NCI-H510A treated with DMSO at 0.1 percent for 48 hours (cell line): ENCODE results near the gene COL12A1.

Experiments used
- DNase-seq: peaks from one replicate; lab custom pipeline; 2025; lab: John Stamatoyannopoulos, UW

COL12A1 gene

DNA sequence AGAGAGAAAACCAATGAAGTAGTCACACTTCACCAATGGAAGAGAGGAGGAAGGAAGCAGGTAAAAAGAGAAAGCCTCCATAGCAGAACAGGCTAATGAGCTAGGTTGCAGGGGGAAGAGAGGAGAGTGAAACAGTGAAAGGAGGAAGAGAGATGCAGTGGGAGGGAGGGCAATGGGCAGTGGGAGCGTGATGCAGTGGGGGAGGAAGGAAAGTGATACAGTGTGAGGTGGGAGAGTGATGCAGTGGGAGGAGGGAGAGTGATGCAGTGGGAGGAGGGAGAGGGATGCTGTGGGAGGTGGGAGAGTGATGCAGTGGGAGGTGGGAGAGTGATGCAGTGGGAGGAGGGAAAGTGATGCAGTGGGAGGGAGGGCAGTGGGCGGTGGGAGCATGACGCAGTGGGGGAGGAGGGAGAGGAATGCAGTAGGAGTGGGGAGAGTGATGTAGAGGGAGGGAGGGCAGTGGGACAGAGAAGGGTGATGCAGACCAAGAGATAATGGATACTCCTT is 29.7 kb downstream of the COL12A1 start:
- no peak for DNase-seq

DNA sequence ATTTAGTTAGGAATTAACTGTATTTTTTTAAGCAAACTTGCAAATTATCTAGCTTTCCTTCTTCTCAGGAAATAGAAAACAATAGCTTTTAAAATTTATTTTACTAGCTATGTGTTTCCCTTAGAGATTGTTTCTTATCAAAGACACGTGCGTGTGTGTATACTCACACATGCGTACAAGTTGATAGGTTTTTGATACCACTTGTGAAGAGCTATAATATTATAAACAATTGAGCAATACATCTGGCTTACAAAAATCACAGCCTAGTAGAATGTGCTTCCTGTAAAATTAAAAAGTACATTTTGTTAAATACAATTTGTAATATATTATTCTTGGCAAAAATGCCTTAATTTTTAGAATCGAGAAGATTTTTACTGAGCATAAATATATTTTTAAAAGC is 33.9 kb downstream of the COL12A1 start:
- no peak for DNase-seq

DNA sequence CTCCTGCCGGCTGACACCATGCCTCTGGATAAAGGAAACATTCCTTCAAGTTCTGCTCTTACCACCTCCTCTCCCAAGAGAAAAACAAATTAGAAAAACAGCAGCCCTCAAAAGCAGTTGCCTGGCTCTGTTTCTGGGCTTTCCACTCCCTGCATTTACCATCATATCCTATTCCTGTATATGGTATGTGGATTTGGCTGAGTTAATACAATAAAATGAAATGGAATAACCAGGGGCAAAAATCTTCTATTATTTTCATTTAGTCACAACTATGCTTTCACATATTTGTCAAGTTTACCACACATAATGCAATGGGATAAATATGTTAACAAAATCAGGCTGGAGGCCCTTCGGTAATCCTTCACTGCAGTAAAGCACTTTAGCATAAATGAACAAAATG is 34.3 kb downstream of the COL12A1 start:
- no peak for DNase-seq

DNA sequence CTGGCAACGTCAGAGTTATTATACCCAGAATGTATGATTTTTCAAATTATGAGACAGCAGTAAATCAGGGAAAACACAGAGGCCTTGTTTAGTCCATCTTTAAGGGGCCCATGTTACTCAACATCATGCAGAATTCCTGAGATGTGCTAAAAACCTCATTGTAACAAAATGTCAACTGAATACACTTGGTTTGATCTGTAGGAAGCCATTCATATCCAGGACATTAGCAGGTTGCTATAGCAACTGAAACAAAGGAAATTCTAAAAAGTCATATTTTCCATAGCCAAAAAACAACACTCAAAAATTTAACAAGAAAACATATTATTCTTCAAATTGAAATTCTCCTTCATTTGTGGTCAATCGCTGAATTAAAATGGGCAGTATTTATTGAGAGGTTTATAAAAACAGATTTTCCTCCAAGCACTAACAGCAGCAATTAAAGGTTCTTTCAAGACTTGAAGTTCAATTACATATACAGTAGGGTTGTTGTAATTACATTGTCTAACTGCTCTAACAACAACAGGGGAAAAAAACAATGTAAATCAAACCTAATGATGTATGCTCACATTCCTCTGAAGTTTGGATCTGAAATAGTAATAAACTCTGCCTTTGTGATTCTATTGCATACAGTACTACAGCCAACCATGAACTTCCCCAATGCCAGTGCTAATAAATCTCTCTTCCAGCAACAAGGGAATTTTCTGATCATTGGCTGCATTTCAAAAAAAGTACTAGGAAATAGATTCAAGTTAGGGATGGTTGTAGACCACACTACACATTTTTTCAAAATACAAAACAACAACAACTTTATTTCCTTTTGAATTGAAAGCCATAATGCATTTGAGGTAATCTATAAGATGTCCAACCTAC is 34.9 kb downstream of the COL12A1 start:
- DNase-seq: no peak

DNA sequence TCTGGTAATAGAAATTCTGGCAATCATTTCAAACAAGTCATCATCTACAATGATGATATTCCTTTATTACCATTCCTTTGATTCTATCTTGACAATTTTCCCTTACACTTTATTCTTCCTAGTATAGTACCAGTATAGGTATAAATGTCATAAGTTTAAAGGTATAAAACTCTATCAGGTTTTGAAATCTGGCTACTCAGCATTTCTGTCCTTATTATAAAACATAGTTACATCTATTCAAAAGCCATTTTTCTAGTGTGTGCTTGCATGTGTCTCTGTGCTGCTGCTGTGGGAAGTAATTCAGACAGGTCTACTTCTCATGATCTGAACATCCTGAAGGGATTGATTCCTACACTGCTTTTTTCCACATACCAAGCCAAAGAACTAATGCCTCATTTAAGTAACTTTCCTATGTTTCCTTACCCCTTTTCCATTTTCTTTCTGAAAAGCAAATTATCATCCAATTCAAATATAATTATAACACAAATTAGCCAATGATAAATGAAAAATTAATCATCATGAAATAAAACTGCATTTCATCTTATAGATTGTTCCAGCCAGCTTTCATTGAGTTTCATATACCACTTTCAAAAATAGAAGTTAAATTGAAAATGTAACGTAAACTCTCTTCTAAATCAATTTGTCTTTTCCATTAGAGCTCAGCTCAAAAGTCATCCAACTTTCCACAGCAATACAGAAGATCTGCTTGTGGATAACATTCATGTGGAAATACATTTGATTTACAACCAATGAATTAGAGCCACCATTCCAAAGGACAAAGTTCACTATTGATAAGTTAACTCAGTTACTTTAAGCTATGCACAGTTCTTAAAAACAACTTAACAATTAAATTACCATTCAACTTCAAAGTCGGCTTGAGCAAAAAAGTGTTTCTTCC is 35.9 kb downstream of the COL12A1 start:
- DNase-seq: no peak

DNA sequence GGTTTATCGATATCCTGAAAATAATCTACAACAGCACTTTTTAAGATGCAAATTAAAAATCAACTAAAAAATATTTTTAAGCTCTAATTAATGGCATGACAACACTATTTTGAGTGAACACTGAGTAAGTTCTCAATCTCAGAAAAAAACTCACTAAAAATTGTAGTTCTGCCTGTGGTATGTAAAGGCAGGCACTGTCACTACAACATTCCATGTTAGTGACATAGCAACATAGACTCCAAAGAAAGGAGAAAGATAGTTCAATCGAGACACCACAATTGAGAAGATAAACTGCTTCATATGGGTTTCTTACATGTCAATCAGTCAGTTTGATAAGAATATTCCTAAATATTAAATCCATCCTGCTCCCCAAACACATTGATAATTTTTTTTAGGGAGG is 38.0 kb downstream of the COL12A1 start:
- DNase-seq: no peak

DNA sequence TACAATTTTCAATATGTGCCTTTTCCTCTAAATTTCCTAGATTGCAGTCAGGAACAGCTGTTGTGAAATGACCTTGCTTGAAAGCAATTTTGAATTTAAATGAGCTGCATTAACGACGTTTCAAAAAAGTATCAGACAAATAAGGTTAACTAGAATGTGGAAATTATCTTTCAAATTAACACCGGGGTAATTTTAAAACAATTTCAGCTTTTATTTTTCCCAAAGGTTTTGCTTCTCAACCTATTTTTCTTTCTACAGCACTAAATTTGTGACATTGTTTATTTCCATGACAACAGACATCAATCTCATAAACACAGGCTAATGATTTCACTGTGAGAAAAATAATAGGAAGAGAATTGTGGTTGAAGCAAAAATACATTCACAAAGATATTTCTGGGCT is 38.5 kb downstream of the COL12A1 start:
- no peak for DNase-seq

DNA sequence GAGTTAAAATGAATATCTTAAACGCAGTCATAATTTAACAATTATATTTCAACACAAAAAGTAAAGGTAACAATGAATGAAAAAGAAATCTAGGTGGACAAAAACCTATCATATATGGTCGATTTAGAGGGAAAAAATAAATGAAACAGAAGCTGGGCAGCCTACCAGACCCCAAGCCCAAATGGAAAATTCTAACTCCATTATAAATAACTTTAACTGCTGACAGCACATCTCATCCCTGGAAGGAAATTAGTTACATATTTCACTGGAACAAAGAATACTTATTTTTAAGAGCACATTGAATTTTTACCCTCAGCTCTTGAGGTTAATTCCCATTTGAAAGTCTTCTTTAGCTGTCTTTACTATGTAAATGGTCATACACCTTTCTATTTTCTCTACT is 39.1 kb downstream of the COL12A1 start:
- no peak for DNase-seq

DNA sequence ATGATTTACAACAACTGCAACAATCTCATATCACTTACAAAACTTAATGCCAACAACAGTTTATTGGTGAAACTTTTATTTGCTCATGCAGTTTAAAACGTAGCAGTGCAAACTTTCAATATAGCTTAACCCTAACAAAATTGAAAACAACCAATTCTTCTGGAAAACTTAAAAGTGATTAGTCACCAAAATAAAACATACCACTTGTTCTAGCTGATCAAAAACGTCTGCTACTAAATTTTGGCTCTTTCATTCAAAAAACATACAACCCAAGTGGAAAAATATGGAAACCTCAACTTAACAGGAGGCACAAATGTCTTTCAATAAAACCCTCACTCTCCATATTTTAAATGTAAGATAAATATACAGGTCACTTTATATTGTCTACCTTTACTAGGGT is 39.6 kb downstream of the COL12A1 start:
- no peak for DNase-seq

DNA sequence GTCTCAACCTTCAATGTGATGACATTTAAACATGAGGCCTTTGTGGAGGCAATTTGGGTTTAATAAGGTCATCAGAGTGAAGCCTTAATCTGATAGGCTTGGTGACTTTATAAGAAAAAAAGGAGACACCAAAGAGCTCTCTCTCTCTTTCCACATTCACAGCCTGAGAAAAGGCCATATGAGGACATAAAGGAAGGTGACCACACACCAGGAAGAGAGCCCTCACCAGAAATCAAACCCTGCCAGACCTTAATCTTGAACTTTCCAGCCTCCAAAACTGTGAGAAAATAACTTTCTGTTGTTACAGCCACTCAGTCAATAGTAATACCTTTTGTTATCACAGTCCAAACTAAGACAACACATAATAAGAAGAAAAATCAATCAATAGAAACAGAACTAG is 47.7 kb downstream of the COL12A1 start:
- DNase-seq: no peak

DNA sequence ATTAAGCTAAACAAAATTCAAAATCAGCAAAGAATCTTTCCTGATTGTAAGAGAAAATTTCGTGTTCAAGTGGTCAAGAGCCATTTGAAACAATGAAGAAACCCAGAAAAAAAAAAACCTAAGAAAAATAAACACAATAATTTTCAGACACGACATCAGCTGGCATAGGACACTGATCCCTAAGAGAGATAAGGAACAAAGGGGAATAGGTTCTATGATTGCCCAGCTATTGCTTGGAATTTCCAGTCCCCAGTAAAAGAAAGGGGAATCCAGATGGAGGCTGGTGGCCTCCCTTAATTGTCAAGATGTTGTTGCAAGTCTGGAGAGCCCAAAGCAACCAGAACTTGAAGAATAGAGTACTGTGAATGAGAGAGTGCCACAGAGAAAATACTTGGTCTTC is 48.5 kb downstream of the COL12A1 start:
- DNase-seq: no peak

DNA sequence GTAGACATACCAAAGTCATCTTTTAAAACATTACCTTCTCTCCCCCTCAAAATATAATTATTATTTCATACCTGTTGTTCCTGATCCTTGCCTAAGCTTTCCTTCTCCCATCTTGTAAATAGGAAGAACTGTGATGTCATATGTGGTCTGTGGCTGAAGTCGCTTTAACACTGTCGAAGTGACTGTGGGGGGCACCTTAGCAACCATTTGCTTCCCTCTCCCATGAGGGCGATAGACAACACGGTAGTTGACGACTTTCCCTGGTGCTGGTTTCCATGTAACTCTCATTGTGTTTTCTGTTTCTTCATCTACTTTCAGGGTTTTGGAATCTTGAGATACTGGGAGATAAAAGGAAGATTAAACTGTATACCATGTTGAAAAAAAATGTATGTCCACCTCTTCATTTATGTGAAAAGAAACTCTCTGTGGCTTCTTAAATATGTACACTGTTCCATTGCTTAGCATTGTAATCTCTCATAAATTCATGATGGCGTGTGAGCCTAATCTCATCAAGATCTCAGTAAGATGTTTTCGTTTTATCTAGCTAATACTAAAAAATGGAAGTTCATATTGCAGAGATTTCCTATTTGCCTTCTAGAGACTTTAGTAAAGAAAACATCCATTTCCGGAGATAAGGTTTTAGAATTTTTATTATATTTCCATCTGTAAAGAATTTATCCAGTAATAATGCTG is 49.5 kb downstream of the COL12A1 start:
- DNase-seq: no peak

DNA sequence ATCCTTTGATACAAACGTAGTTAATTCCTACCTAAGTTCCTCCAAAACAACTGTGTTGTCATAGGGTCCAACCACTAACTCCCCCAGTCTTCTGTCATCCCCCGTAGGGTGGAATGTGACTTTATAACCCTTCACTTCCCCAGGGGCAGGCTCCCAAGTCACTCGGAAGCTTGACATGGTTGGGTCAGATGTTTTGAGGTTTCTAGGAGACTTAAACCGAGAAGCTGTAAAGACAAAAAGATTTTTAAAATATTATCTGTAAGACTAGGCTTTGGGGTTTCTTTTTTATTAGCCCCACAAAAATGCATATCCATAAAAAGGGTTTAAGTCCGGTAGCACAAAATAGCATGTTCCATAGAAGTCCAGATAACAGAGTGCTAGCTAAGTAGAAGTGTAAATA is 50.2 kb downstream of the COL12A1 start:
- DNase-seq: no peak

DNA sequence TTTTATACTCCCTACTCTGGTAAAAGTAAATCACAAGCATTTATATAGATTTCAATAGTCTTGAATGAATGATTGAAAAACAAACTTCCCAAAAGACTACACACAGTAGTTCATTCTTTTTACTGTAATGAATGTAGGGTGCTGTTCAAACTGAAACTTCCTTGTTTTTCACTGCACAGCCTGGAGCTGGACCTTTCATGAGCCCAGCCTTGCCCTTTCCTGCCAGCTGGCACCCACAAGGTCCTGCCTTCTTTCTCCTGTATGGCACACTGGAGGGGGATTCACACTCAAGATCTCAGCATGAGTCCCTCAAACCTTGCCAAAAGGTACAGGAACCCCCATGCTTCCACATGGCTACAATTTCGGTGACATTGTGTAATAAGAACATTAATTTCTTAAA is 50.9 kb downstream of the COL12A1 start:
- no peak for DNase-seq

DNA sequence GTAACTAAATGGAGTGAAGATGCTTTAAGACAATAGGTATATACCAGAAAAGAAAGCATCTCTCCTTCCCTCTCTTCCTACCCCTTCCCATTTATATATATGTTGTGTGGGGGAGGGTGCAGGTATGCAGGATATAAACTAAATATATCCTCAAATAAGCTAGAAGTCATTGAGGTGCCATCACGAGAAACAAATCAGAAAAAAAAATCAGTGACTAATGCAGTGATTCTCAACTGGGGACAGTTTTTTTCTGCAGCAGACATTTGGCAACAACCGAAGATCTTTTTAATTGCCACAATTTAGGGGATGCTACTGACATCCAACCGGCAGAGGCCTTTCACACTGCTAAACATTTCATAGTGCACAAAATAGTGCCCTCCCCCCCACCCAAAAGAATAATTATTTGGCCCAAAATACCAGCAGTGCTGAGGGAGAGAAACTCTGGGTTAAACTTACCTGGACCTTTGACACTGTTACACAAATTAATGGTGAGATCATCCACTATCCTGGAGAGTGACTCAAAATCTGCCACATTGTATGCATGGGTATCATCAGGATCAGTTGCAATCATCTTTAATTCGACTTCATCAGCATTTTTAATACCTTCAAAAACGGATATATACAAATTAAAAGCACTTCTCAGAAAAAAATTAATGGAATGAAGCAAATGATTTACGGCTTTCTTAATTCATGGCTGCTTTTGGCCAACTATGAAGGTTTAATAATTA is 55.0 kb downstream of the COL12A1 start:
- no peak for DNase-seq

DNA sequence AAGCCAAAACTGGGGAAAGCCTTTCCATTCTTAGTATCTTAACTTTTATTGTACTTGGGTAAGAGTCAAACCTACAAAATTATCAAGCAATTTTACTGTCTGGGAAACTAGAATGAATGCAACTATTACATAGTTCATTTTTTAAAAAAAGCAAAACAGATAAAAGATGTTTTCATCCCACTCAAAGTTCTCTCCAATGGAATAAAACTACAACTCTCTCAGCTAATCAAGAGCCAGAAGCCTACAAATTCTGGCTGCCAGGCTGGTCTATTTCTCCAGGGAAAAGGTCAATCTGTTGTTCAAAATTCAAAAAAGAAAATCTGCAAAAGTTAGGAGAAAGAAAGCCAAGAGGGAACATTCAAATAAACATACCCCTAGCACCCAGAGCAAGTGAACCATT is 56.2 kb downstream of the COL12A1 start:
- no peak for DNase-seq

DNA sequence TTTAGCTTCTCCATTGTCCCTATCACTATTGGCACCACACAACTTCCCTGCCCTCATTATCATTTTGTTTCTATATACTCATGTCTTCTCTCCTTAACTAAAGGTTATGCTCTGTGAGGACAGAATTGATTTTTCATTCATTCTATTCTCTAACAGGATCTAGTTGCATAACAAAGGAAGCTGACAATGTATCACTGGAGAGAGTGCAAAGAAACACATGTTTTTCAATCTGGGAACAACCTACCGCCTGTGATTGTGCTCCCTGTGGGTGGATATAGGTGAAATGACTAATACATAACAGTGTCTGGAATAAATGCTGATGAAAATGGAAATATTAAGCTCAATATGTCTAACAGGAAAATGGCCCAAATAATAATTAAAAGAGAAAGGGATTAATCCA is 56.6 kb downstream of the COL12A1 start:
- no peak for DNase-seq

DNA sequence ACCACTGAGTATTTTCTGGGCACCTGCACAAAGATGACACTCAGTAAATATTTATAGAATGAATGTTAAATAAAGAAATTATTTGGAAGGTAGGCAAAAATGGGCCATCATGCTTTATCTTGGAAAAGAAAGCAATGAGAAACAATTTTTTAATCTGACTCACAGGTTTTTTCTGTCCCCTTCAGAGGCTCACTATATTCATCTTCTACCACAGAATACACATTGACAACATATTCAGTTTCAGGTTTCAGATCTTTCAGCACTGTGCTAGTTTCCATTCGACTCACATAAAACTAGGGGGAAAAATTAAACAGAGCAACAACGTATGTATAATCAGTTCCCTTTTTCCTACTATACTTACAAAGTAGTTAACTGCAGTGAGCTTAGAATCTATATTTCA is 58.3 kb downstream of the COL12A1 start:
- no peak for DNase-seq

DNA sequence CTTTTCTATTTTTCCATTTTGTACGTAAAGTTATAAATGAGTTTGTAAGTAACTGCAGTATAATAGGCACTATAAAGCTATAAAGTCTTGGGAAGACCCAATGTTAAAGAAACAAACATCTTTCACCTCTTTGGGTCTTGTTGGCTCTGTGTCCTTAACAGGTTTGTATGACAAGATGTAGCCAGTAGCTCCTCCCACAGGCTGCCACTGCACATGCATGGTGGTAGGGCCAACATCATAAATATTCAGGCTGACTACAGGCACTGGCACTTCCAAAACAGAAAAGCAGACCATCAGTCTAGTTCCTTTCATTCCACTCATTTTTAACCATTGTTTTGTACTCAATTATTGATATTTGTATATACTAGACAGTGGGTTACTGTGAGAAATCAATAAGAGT is 59.9 kb downstream of the COL12A1 start:
- no peak for DNase-seq

DNA sequence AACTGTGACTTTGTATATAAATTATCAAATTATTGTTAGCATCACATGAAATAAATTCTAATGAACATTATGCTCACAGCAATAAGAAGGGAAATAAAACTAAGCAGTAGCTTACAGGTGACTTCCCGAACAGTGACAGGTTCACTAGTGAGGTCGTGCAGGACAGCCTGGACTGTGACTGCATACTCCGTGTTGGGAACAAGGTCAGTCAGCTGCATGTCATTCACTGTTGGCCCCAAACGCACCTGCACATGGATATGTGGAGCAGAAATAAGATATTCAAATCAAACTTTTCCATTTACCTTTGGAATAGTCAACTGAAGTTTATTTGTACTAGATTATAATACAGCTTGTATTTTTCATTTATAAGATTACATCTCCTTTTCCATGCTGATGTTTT is 60.6 kb downstream of the COL12A1 start:
- DNase-seq: no peak

DNA sequence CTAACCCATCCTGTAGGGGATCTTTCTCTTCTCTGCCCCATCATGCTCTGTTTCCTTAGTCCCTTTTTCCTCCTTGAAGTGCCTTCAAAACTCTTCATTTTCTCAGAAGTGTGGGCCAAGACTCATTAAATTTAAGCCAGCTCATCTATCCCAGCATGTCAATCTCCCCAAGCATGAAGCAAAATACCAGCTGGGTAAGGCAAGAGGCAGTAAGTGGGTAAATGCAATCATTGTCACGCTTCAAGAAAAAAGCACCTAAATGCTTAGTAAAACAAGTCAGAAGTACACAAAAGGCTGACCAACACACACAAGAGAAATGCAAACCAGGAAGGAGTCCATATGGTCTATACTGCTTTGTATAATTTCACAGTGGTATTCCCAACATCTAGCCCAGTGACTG is 61.5 kb downstream of the COL12A1 start:
- DNase-seq: no peak

DNA sequence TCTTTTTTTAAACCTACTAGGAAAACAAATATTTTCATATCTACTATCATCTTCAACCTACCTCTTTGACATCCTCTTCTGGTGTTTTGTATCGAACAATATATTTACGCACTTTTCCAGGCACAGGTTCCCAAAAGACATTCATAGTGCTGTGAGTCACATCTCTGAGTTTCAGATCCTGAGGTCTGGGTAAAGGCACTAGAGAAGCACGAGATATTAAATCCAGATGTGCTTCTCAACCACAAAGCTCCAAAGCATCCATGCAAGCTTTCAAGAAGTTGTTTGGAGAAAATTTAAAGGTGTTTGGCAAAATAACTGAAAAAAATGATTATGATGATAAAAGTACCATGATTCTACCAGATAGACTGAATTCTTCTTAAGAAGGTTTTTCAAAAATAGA is 62.7 kb downstream of the COL12A1 start:
- no peak for DNase-seq
